ENCODE data around the gene SPC25. TPM values are rescaled to one million over a fixed set of nuclear protein-coding genes. Genes with fewer than 3 reads are reported as not detected.

The SPC25 gene
- total RNA-seq, 1 donor from 2014 or later: 0.38 TPM

DNA sequence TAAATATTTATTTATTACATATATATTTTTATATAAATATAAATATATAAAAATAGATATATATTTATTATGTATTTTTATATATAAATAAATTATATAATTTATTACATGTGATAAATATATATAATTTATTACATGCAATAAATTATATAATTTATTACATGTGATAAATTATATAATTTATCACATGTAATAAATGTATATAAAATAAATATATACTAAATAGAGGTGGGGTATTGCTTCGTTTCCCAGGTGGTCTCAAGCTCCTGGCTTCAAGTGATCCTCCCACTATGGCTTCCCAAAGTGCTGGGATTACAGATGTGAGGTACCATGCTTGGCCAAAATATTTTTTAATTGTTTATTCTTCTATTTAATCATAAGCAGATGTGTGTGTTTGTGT is 7.2 kb upstream of the SPC25 start:
- ATAC-seq (no peak), DNase-seq (no peak)
- no peaks in the 10 kb centered on the region for H3K4me1 ChIP-seq
- intact Hi-C loops (cut with DNase I): no loop called here
- no peak overlapping the region for H3K27ac ChIP-seq
- no peak overlapping the region for H3K4me3 ChIP-seq
- no peaks in the 10 kb centered on the region for H3K9me3 ChIP-seq
- H3K36me3 ChIP-seq: no peaks in the 10 kb centered on the region
- TF ChIP-seq CTCF (IDR thresholded peaks at IDR 0.05): no peak
- no peaks in the 10 kb centered on the region for H3K27me3 ChIP-seq

DNA sequence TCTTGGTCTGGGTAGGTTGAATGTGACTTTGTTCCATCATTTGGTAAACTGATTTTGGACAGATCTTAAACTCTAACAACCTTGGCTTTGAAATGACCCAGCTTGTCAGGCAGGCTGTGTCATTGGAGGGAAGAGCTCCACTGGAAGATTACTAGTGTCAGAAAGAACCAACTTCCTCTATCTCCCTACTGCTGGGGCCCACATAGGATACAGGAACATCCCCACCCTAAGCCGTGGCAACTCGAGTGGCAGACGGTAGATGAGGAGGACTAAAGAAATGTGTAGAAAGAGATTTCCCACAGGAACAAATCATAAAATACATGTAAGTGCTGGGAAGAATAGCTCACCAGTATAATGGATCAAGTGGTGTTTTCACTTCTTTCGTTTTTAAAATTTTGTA is 6.6 kb upstream of the SPC25 start:
- peak; percentile 26 for ATAC-seq
- TF ChIP-seq CTCF (IDR thresholded peaks at IDR 0.05): no peak
- intact Hi-C loops (cut with DNase I): no loop called here

GRCh38 chr2:168895771-168896170 is 5.5 kb upstream of the SPC25 start:
- Histone ChIP-seq H3K4me1 (no peaks in the 10 kb centered on the region), H3K4me3 (no peak overlapping the region), H3K27ac (no peak overlapping the region), H3K9me3 (no peaks in the 10 kb centered on the region), H3K36me3 (no peaks in the 10 kb centered on the region), H3K27me3 (no peaks in the 10 kb centered on the region)
- ATAC-seq (no peak), DNase-seq (no peak)
- intact Hi-C loops (cut with DNase I): no loop called here
- TF ChIP-seq CTCF (IDR thresholded peaks at IDR 0.05): no peak

More for the DNA sequence above, 6.6 kb upstream of the SPC25 start:
- no peaks in the 10 kb centered on the region for H3K36me3 ChIP-seq
- no peak for DNase-seq
- H3K4me3 ChIP-seq: no peak overlapping the region
- no peaks in the 10 kb centered on the region for H3K9me3 ChIP-seq
- H3K4me1 ChIP-seq: no peaks in the 10 kb centered on the region
- H3K27me3 ChIP-seq: no peaks in the 10 kb centered on the region
- no peak overlapping the region for H3K27ac ChIP-seq

DNA sequence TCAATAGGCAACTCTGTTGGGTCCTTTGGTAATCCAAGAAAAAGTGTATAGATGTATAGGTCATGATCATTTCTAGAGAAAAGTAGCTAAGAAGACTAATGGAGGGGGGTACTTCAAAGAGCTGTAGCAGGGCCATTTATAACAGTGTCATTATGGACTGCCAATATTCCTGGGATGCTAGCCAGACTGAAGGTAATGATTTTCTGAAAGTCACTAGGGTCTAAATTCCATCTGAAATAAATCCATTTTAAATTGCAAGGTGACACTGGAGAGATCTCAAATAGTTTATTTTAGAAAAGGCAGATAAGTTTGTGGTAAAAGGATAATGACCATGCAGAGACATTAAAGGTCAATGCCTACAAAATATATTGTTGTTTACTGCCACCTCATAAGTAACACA is 4.5 kb upstream of the SPC25 start:
- TF ChIP-seq CTCF (IDR thresholded peaks at IDR 0.05): no peak
- H3K36me3 ChIP-seq: no peaks in the 10 kb centered on the region
- no peak overlapping the region for H3K27ac ChIP-seq
- no peak overlapping the region for H3K4me3 ChIP-seq
- no peaks in the 10 kb centered on the region for H3K27me3 ChIP-seq
- intact Hi-C loops (cut with DNase I): no loop called here
- DNase-seq: no peak
- H3K4me1 ChIP-seq: peaks cover 4% of the 10 kb centered on the region
- no peaks in the 10 kb centered on the region for H3K9me3 ChIP-seq
- ATAC-seq: no peak

DNA sequence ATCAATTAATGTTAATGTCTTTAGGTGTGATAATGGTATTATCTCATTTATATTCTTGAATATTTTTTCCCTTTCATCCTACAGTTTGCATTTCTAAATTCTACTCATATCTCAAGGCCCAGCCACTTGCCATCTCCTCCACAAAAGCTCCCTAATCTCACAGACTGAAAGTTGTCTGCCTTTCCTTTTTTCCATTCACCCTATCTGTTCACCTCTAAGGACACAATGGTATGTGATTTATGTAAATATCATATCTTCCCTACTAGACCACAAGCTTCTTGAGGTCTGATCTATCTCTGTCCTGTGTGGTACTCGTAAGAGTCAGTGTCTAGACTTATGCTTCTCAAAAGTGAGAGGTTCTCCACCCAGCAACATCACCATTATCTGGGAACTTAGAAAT is 3.9 kb upstream of the SPC25 start:
- DNase-seq (no peak), ATAC-seq (no peak)
- no peaks in the 10 kb centered on the region for H3K36me3 ChIP-seq
- no peaks in the 10 kb centered on the region for H3K27me3 ChIP-seq
- no peaks in the 10 kb centered on the region for H3K9me3 ChIP-seq
- no peak overlapping the region for H3K4me3 ChIP-seq
- intact Hi-C loops (cut with DNase I): no loop called here
- peaks cover 4% of the 10 kb centered on the region for H3K4me1 ChIP-seq
- TF ChIP-seq CTCF (IDR thresholded peaks at IDR 0.05): no peak
- H3K27ac ChIP-seq: no peak overlapping the region

GRCh38 chr2:168892327-168892726 is 2.1 kb upstream of the SPC25 start:
- Histone ChIP-seq H3K4me3 (no peak overlapping the region), H3K27ac (no peak overlapping the region), H3K36me3 (no peaks in the 10 kb centered on the region), H3K27me3 (no peaks in the 10 kb centered on the region), H3K4me1 (peaks cover 4% of the 10 kb centered on the region), H3K9me3 (no peaks in the 10 kb centered on the region)
- DNase-seq (no peak), ATAC-seq (no peak)
- TF ChIP-seq CTCF (IDR thresholded peaks at IDR 0.05): no peak
- intact Hi-C loops (cut with DNase I): no loop called here

Measured in upper lobe of right lung (tissue), 1 donor.